GM21390 (cell line): ENCODE data around the gene TTC4.

Experiments used
- ATAC-seq: cut with Tn5 transposase; IDR thresholded peaks from one replicate; pipeline ENCODE4 v1.9.1; 2021; ENCODE audit not compliant: unreplicated experiment

TTC4 gene

GRCh38 chr1:54701996-54702395 lies 13.7 kb upstream of the TTC4 start:
- ATAC-seq, result no peak

GRCh38 chr1:54703471-54703870 lies 12.2 kb upstream of the TTC4 start:
- no peak for ATAC-seq

GRCh38 chr1:54705153-54705552 lies 10.5 kb upstream of the TTC4 start:
- ATAC-seq, result no peak

DNA sequence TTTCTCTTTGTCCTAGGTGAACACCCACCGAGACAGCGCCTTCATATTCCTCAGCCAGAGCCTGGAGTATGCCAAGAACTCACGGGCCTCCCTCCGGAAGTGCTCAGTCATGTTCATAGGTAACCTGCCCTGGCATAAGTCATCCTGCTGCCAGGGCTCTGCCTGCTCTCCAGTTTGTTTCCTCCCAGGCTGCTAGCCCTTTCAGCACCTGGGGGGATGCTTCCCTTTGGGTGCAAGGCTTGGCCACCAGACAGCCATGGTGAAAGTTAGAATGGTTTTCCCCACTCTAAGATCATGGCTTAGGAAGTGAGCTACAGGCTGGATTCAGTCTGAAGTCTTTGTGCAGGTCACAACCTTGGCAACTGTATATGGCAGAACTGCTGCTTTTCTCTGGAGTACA lies 9.2 kb upstream of the TTC4 start:
- no peak for ATAC-seq

DNA sequence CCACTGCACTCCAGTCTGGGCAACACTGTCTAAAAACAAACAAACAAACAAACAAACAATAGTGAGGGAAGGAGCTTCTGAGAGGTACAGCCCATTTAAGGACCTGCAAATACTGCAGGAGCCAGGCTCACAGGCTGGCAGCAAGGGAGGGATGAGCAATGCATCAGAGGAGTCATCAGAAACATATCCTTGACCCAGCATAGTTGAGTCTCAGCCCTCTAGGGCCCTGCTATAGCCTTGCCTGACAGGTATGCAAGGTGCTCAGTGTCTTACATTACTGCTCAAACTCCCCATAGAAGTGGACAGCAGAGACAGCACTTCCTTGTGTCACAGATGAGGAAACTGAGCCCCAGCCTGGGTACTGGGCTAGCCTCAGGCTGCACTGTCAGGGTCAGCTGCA lies 7.3 kb upstream of the TTC4 start:
- no peak for ATAC-seq

GRCh38 chr1:54709547-54710292 lies 5.9 kb upstream of the TTC4 start:
- no peak for ATAC-seq

GRCh38 chr1:54710434-54710833 lies 5.2 kb upstream of the TTC4 start:
- no peak for ATAC-seq

GRCh38 chr1:54710841-54711240 lies 4.8 kb upstream of the TTC4 start:
- no peak for ATAC-seq

DNA sequence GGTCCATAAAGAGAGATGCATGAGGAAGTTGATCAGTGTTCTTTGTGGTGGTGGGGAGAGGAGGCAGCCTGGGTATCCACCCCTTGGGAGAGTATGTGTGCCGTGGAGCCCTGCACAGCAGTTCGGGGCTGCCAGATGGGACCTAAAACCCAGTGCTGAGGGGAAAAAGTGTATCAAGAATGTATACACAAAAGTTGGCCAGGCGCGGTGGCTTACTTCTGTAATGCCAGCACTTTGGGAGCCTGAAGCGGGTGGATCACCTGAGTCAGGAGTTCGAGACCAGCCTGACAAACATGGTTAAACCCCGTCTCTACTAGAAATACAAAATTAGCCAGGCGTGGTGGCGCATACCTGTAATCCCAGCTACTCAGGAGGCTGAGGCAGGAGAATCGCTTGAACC lies 4.1 kb upstream of the TTC4 start:
- no peak for ATAC-seq

DNA sequence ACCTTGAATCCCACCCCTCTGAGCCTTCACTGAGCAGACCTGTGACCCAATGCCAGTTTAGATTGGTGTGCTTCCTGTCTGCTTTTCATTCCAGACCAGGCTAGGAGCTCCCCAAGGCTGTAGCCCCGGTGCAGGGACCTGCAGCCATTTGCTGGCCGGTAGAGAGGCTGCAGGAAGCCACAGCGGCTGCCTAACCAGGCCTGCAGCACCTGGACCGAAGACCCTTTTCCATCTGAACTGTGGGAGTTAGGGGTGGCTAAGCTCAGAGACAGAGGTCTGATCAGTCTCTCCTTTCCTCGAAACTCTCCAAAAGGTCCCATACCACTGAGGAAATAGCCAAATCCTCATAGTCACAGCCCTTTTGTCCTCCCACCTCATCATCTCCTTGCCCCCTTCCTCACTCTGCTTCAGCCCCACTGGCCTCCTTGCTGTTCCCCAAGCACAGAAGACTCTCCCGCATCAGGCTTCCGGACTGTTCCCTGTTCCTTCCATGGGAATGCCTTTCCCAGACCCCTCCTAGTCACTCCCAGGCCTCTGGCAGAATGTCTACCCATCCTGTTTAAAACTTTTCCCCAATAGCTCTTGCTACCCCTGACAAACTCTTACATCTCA lies 674 bp upstream of the TTC4 start:
- ATAC-seq, result no peak

DNA sequence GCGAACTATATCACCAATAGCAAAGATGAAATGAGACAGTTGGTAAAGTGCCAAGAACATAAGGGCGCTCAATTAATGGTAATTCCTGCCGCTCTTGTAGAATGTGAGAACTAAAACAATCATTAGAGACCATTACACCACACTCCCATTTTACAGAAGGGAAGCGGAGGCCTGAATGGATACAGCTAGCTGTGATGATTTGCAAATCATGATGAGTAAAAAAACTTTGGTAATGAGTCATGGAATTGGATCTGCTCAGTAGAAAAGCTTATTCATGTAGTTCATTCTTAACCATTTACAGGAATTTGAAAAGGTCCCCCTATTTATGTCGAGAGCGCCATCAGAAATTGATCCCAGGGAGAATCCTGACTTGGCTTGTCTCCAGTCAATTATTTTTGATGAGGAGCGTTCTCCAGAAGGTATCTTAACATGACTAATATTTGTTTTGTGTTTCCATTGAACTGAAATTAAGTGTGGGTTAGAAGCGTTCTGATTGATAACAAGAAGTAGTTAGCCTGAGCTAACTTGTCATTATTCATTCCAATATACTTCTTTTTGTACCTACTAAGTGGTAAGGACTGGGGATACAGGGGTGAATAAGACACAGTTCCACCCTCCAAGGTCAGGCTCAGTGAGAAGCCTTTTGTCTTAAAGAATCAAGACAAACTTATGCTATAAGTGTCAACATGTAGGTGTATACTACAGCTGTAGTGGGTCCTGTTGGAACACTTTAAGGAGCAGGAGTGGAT lies 812 bp downstream of the TTC4 start:
- ATAC-seq, result no peak

DNA sequence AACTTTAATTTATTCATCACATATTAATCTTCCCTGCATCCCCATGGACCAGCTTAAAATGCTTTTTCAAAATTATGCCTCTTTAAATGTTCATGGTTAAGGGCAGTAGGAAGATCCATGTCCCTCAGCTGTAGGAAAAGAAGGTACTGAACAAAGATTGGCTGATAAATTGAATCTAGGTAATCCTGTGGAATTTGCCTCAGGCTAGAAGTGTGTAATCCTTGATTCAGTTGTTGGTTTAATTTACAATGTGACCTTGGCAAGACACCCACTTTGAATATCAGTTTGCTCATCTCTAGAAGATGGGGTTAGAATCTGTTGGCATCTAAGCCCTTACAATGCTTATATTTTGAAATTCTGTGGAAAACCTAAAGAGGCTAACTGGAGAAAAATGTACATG lies 6.1 kb downstream of the TTC4 start:
- ATAC-seq, result no peak

DNA sequence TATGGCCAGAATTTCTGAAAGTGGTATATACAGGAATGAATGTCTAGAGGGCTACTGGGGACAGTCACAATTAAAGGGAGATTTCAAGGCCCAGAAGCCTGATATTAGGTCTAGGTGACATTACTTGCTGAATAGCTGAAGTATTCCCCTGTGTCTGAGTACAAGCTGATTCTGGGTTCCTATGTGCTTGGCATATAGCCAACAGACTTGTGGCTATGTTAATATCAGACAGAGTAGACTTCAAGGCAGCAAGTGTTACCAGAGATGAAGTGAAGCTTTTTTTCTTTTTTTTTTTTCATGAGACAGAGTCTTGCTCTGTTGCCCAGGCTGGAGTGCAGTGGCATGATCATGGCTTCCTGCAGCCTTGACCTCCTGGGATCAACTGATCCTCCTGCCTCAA lies 8.3 kb downstream of the TTC4 start:
- ATAC-seq, result no peak

GRCh38 chr1:54724771-54725170 lies 9.1 kb downstream of the TTC4 start:
- no peak for ATAC-seq

DNA sequence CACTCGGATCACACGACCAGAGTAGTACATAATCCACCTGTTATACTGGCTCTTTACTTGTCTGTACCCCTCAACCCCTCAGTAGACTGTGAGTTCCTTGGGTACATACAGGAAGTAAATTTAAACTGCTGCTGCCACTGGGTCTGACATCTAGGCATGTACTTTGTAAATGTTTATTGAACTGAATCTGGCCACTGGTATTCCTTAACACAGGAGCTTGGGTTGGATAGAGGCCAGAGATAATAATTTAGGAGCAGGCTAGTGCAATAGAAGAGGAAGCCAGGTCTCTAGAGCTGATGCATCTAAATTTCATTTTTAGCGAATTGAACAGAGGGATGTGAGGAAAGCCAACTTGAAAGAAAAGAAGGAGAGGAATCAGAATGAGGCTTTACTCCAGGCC lies 12.4 kb downstream of the TTC4 start:
- no peak for ATAC-seq

- ATAC-seq, result no peak
Observed at GRCh38 chr1:54736685-54737084, 21.0 kb downstream of the TTC4 start.

- ATAC-seq, result no peak
Observed at GRCh38 chr1:54738244-54738643, 22.6 kb downstream of the TTC4 start.

GRCh38 chr1:54741531-54741930 lies 25.9 kb downstream of the TTC4 start:
- no peak for ATAC-seq

DNA sequence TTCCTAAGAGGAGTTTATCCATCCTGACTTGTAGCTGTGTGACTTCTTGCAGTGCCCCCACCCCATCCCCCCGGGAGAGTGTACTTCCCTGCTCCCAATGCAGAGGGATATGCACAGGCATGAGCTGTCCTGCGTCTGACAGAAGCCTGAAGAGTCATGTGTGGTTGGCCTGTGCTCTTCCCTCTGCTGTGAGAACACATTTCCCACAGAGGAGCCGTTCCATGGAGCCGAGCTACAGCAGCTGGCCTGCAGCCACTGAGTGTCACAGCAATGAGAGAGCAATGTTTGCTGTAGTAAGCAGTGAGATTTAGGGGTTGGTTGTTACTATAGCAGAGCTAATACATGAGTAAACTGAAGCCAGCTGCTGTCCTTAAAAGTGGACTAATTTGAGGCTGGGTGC lies 26.6 kb downstream of the TTC4 start:
- ATAC-seq, result no peak

GRCh38 chr1:54743416-54744226 lies 28.0 kb downstream of the TTC4 start:
- no peak for ATAC-seq

- ATAC-seq, result no peak
Observed at GRCh38 chr1:54744696-54745095, 29.0 kb downstream of the TTC4 start.
